ENCODE measurements around the gene HERC3. TPM values are rescaled to one million over a fixed set of nuclear protein-coding genes. Genes with fewer than 3 reads are reported as not detected.

Gene HERC3
- total and polyA plus RNA-seq, 10 of the 15 experiments (the other 5 are each of a cell fraction or from before 2014, with no cell fraction given): 0.52 to 18.2 (median 2.8) TPM

DNA sequence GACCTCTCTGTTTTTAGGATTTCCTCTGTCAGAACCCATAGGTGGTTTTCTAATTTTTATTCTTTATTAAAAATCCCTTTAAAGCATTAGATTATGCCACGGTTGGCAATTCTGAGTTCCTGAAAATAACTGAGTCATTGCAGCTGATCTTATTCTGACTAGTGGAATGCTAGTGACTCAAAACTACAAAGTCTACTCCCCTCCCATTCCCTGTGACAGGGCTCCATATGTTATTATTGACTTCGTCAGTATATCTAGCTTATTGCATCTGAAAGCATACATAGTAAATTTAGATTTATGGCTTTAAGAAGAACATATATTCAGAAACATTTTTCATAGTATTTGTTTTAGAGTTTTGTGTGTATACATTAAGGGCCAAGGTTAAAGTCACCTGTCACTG lies 38.5 kb downstream of the HERC3 start (continued):
- TF ChIP-seq MLLT1 (IDR thresholded peaks at IDR 0.05) (no peak), ZNF217 (IDR thresholded peaks at IDR 0.05) (no peak), HDGF (IDR thresholded peaks at IDR 0.05) (no peak), CHD4 (IDR thresholded peaks at IDR 0.05) (no peak), SIN3A (IDR thresholded peaks at IDR 0.05; ENCODE audit: low read depth, low read length) (no peak), NR2C2 (IDR thresholded peaks at IDR 0.05; ENCODE audit: borderline replicate concordance, control insufficient read depth, insufficient read length, low read depth) (no peak), PAX5 (IDR thresholded peaks at IDR 0.05; ENCODE audit: borderline replicate concordance, low read depth, low read length) (no peak)

DNA sequence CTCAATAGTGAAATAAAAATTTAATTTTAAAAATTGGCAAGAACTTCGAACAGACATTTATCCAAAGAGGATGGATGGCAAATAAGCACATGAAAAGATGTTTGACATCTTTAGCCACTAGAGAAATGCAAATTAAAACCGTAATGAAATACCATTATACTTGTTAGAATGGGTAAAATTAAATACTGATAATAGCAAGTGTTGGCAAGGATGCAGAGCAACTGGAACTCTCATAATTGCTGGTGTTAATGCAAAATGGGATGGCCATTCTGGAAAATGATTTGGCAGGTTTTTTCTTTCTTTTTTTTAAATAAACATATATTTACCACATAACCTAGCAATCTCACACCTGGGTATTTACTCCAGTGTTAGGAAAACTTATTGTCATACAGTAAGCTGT lies 51.7 kb downstream of the HERC3 start:
- no peaks in the 10 kb centered on the region; the same call in 2 of the 3 replicates for H3K9me3 ChIP-seq (replicated peaks; ENCODE audit: control insufficient read depth, insufficient read depth, low read length)
- intact Hi-C loops (cut with micrococcal nuclease; ENCODE audit: unreplicated experiment) (no loop called here), in situ Hi-C loops (cut with MboI) (no loop called here)
- H4K20me1 ChIP-seq (ENCODE audit: control insufficient read depth, insufficient read depth): no peaks in the 10 kb centered on the region
- CTCF ChIA-PET: no interaction called here
- no peak overlapping the region for H3K27ac ChIP-seq (ENCODE audit: control insufficient read depth, insufficient read depth)
- RAD21 ChIA-PET (ENCODE audit: unreplicated experiment): no interaction called here
- no peak overlapping the region for H3K4me2 ChIP-seq (ENCODE audit: control insufficient read depth, insufficient read depth)
- ATAC-seq: no peak
- SMC1A ChIA-PET (ENCODE audit: uncharacterized antibody, unreplicated experiment): no interaction called here
- no peak for DNase-seq (ENCODE audit: low read depth, low spot score)
- H3K4me3 ChIP-seq: no peak overlapping the region
- BruUV-seq (replicated peaks): no TSS peak
- H3K4me1 ChIP-seq (ENCODE audit: control insufficient read depth, insufficient read depth, low read length): no peaks in the 10 kb centered on the region
- TF ChIP-seq ASH2L (IDR thresholded peaks at IDR 0.05; ENCODE audit: borderline replicate concordance, low read depth): no peak
- no peak for TF ChIP-seq RCOR1 (conservative IDR thresholded peaks at IDR 0.05; ENCODE audit: low read depth, low read length)
- no peak for TF ChIP-seq BMI1 (IDR thresholded peaks at IDR 0.05; ENCODE audit: borderline replicate concordance)
- no peak for TF ChIP-seq ATF7 (IDR thresholded peaks at IDR 0.05; ENCODE audit: low read depth)
- no peak for TF ChIP-seq EED (IDR thresholded peaks at IDR 0.05; ENCODE audit: low read depth)
- TF ChIP-seq NFYA (IDR thresholded peaks at IDR 0.05; ENCODE audit: borderline replicate concordance, low read depth, low read length): no peak
- TF ChIP-seq FOXK2 (IDR thresholded peaks at IDR 0.05): no peak
- TF ChIP-seq, protein P1, sequence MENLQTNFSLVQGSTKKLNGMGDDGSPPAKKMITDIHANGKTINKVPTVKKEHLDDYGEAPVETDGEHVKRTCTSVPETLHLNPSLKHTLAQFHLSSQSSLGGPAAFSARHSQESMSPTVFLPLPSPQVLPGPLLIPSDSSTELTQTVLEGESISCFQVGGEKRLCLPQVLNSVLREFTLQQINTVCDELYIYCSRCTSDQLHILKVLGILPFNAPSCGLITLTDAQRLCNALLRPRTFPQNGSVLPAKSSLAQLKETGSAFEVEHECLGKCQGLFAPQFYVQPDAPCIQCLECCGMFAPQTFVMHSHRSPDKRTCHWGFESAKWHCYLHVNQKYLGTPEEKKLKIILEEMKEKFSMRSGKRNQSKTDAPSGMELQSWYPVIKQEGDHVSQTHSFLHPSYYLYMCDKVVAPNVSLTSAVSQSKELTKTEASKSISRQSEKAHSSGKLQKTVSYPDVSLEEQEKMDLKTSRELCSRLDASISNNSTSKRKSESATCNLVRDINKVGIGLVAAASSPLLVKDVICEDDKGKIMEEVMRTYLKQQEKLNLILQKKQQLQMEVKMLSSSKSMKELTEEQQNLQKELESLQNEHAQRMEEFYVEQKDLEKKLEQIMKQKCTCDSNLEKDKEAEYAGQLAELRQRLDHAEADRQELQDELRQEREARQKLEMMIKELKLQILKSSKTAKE (IDR thresholded peaks at IDR 0.05; ENCODE audit: low read depth, poor library complexity, severe bottlenecking): no peak
- TF ChIP-seq JUNB (IDR thresholded peaks at IDR 0.05): no peak
- no peak for TF ChIP-seq KDM1A (IDR thresholded peaks at IDR 0.05; ENCODE audit: borderline replicate concordance)
- TF ChIP-seq IRF3 (IDR thresholded peaks at IDR 0.05): no peak
- 21% methylated on average over 2 of the region's 2 CpGs for WGBS (ENCODE audit: insufficient coverage, insufficient replicate concordance, low lambda C conversion rate, missing lambda C conversion rate)
- FAIRE-seq: no peak
- POLR2A ChIA-PET: no interaction called here
- H3K36me3 ChIP-seq (ENCODE audit: control insufficient read depth in 2 of 2, insufficient read depth in 2 of 2, low read length in 1 of 2): no peaks in the 10 kb centered on the region
- H3K79me2 ChIP-seq (ENCODE audit: control insufficient read depth, insufficient read depth, low read length): no peaks in the 10 kb centered on the region
- H3K9ac ChIP-seq (ENCODE audit: control insufficient read depth, insufficient read depth, low read length): no peak overlapping the region
- H3K27me3 ChIP-seq (replicated peaks in 1 of 2; ENCODE audit: control insufficient read depth in 2 of 2, insufficient read depth in 2 of 2, low read length in 1 of 2): no peaks in the 10 kb centered on the region
- no peak overlapping the region for H2AFZ ChIP-seq (ENCODE audit: control insufficient read depth, low read depth, low read length)
